HL-60/S4 treated with retinoic acid at 250 ng/mL for 4 days and 3 days (cell line): ENCODE results near the gene LRCOL1.
"Not testable (repeated sequence)": the region's sequence is repeated elsewhere in the genome, so short reads cannot be mapped to it uniquely, and the experiment has no call there.

Source experiments
- in situ Hi-C: fragments of 300-500 bp; cut with MboI; formaldehyde crosslinking; loops from 2 replicates; pipeline ENCODE4 v1.7.0; 2022; ENCODE audit warnings: low sequenced_read_pairs

Gene LRCOL1

DNA sequence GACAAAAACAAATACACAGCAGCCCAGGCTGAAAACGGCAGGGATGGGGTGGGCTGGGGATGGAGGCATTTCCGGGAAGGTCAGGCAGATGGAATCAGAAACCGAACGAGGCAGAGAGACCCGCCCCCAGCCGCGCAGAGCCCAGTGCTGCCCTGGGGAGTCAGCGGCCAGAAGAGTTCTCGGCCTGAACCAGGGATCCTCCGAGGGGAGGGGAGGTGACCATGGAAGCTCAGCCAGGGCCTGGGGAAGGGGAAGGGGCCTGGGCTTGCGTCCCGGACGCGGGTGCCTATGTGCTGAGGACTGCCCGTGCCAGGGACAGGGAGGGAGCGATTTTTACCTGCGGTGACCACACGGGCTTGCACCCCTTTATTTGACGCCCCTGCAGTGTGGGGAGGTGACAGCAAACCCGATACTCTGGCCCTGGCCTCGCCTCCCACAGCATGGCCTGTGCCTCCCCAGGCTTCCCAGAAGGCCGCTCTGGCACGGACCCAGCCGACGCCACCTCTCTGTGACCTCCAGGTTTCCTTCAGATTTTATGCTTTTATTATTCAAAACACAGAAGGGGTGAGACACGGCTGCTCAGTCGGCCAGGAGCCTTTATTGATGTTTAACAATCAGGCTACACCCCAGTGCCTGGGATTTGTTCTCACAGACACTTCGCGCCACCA lies 7.7 kb downstream of the LRCOL1 start:
- in situ Hi-C loops = no loop called here

DNA sequence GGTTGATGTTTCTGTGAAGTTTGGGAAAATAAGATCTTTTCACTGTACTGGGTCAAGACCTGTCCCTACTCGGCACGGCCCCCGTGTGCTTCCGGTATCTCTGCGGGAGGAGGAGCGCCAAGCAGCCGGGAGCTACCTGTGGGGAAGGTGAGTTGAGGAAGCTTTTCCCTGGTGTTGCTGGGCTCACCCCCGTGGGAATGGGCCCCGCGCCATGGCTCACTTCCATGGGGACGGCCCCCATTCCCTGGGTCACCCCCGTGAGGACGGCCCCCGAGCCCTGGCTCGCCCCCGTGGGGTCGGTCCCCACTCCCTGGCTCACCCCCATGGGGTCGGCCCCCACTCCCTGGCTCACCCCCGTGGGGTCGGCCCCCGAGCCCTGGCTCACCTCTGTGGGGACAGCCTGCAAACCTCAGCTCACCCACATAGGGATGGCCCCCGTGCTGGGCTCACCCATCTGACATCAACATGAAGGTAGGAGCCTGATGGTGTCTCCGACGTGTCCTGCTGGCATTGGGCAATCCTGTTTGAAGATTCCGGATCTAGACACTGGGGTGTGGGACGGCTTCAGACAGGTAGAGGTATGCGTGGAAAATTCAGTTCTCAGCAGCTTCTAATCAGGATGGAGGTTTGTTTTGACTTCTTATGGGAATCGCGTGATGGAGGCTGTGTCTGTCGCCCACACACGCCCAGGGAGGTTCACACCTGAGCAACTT lies 9.1 kb downstream of the LRCOL1 start:
- in situ Hi-C loops = no loop called here

DNA sequence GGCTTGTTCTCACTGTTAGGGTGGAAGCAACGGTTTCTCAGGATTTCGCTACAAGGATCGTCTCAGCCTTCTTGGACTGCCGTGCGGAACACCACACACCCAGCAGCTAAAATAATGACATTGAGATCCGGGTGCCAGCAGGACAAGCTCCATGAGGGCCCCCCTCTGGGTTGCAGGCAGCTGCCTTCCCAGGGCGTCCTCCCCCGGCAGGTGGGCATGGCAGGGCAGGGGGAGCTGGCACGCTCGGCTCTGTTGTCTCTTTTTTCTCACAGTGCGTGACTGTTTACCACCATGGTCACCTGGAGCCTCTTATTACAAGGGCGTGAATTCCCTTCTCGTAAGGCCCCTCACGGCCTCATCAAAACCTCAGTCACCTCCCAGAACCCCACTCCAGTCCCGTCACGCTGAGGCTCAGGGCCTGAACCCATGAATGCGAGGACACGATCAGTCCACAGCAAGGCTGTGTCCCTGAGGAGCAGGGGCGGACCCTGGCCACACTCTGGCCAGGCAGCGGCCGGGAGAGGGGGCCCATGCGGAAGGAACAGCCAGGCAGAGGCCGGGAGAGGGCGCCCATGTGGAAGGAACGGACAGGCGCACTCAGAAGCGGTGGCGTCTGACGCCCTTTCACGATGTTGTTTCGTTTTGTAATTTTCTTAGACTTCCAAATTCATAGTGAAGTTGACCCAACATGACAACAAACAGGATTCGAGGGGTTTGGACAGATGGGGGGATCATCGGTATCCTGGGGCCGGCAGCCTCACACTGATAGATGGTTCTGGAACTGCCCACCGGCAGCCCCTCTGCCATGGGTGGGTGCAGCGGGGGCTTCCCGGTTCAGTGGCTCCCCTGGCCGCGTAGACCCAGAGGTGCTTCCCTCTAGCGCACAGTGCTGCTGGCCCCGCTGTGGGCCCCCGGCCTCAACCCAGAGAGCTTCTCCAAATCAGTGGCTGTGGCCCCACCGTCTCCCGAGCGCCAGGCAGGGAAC lies 10.0 kb downstream of the LRCOL1 start:
- in situ Hi-C loops = no loop called here

DNA sequence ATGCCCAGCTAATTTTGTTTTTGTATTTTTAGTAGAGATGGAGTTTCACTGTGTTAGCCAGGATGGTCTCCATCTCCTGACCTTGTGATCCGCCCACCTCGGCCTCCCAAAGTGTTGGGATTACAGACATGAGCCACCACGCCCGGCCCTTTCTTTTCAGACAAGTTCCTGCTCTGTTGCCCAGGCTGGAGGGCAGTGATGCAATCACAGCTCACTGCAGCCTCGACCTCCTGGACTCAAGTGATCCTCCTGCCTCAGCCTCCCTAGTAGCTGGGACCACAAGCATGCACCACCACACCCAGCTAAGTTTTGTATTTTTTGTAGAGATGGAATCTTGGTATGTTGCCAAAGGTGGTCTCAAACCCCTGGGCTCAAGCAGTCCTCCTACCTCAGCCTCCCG lies 10.9 kb downstream of the LRCOL1 start:
- in situ Hi-C loops = not testable (repeated sequence)

DNA sequence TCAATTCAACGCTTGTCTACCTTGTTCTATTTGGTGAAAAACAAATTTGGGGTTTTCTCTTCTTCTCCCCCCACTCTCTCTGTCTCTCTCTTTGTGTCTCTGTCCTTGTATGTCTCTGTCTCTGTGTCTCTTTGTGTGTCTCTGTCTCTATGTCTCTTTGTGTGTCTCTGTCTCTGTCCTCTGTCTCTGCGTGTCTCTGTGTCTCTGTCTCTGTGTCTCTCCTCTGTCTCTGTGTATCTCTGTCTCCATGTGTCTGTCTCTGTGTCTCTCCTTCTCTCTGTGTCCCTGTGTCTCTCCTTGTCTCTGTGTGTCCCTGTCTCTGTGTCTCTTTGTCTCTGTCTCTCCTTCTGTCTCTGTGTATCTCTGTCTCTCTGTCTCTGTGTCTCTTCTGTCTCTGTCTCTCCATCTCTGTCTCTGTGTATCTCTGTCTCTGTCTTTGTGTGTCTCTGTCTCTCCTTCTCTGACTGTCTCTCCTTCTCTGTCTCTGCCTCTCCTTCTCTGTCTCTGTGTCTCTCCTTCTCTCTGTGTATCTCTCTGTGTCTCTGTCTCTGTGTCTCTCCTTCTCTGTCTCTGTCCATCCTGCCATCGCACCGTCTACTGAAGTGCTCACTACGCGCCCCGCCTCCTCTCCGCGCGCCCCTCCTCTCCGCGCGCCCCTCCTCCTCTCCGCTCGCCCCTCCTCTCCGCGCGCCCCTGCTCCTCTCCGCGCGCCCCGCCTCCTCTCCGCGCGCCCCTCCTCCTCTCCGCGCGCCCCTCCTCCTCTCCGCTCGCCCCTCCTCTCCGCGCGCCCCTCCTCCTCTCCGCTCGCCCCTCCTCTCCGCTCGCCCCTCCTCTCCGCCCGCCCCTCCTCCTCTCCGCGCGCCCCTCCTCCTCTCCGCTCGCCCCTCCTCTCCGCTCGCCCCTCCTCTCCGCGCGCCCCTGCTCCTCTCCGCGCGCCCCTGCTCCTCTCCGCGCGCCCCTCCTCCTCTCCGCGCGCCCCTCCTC lies 12.8 kb downstream of the LRCOL1 start:
- in situ Hi-C loops = no loop called here

DNA sequence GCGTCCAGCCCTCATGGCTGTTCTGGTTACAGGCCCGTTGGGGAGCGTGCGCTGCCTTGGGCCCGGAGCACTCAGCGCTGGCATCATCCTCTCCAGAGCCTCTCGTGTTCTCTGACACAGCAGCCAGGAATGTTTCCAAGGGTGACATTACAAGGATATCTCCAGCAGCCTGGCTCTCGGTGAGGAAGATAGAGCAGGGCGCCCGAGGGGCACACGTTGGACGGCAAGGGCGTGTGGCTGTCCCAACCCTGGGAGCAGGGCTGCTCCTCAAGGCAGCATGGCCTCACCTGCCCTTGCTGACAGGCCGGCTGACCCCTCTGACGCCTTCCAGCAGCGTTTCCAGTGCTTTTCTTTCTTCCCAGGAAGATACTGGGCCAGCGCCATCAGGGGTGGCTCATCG lies 14.4 kb downstream of the LRCOL1 start:
- in situ Hi-C loops = no loop called here

DNA sequence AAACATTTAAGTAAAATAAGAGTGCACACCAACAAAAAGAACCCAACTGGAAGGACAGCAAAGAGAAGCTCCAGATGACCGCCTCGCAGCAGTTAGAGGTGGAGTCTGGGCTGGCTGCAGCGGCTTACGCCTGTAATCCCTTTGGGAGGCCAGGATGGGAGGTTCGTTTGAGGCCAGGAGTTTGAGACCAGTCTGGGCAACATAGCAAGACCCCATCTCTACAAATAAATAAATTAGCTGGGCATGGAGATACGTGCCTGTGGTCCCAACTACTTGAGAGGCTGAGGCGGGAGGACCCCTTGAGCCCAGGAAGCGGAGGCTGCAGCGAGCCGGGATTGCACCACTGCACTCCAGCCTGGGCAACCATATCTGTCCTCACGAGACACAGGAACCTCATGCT lies 15.2 kb downstream of the LRCOL1 start:
- in situ Hi-C loops = no loop called here

DNA sequence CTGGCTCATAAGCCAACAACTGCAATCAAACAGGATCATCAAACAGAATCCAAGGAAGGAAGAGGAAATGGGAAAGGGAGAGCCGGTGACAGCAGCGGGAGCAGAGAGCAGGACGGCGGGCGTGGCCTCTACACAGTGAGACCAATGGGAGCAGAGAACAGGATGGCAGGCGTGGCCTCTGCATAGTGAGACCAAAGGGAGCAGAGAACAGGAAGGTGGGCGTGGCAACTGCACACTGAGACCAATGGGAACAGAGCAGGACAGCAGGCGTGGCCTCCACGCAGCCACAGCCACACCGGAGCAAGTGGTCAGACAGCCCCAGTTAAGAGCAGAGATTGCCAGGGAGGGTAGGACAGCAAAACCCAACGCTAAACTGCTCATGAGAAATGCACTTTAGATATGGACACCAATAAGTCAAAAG lies 16.4 kb downstream of the LRCOL1 start:
- in situ Hi-C loops = no loop called here

DNA sequence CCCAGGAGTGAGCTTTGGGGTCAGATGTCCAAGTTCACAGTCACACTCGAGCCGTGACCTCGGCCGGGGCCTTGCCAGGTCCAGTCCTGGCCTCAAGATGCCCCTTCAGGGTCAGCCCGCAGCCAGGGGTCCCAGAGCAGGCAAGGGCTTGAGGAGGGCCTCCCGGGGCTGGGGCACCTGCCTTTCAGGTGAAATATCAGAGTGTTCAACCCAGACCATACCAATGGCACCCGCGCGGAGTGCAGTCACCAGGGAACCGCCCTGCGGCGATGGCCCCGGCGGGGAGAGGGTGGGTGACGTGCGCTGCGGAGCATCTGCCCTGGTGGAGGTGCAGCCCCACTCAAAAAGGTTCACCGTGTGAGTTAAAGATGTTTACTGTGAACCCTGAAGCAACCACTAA lies 16.9 kb downstream of the LRCOL1 start:
- in situ Hi-C loops = no loop called here

DNA sequence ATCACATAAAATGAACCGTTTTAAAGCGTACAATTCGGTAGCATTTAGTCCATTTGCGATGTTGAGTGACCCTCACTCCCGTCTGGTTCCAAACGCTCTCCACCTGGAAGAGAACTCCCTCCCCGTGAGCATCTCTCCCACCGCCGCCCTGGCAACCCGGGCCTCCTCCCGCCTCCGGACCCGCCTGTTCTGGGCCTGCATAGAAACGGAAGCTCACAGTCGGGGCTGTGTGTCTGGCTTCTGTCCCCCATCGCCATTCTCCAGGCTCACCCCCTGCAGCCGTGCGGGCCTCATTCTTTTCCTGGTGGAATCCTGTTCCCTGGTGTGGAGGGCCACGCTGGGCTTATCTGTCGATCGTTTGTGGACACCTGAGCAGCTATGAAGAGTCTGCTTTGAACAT lies 17.3 kb downstream of the LRCOL1 start:
- in situ Hi-C loops = no loop called here

DNA sequence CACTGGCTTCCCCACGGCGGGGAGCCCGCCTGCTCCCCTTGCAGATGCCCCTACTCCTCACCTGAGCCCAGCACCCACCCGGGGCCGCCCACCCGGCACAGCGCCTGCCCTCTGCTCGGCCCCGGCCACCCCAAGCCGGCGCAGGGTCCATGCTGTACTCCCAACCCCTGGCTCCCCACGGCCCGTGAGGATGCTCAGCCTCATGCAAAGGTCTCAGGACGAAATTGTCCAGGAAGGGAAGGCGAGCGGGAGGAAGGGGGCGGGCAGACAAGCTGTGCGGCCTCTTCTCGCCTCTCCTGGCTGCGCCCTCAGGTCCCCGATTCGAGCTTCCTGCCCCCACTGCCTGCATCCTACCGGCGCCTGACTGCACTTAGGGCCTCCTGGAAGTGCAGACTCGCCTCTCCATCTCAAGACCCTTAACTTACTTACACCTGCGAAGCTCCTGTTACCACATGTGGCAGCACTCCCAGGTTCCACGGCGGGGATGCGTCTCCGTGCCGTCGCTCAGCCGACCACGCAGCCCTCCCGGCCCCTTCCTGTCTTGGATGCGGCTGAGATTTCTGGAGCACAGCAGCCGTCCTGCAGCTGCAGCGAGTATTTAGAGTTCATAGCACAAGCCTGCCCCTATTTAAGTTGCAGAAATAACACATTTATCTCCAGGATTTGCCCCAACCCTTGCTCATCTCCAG lies 18.0 kb downstream of the LRCOL1 start:
- in situ Hi-C loops = no loop called here

DNA sequence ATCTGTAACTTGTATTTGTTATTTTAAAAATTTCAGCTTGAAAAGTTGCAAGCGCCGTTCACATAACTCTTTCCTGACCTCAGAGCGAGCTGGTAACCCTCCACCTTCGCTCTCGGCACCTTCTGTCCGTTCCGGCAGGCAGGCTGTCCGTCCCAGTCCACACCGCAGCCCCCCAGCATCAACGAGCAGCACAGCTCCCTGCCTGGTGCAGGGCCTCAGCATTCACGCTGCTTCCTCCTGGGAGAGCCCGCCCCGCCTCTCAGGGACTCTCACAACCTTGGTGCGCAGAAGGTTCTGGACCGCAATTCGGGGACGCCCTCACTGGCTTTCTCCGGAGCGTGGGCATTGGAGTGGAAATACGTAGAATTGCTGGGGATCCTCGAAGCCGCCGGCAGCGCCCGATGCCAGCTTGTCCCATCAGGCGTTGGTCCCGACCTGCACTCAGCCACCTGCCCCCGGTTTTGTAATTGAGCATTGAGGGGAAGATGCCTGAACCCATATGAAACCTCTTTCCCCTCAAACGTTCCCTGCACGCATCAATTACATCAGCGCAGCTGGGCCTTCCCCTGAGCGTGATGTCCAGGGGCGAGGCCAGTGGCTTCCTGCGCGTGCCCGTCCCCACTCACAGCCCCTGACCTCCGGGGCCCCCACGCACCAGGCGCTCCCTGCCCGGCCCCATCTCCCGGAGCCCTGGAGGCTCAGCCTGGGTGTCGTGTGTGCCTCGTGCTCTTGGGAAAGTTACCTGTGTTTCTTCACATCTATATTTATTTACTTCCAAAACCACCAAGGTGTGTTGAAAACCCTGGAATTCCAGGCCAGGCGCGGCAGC lies 19.1 kb downstream of the LRCOL1 start:
- in situ Hi-C loops = no loop called here

DNA sequence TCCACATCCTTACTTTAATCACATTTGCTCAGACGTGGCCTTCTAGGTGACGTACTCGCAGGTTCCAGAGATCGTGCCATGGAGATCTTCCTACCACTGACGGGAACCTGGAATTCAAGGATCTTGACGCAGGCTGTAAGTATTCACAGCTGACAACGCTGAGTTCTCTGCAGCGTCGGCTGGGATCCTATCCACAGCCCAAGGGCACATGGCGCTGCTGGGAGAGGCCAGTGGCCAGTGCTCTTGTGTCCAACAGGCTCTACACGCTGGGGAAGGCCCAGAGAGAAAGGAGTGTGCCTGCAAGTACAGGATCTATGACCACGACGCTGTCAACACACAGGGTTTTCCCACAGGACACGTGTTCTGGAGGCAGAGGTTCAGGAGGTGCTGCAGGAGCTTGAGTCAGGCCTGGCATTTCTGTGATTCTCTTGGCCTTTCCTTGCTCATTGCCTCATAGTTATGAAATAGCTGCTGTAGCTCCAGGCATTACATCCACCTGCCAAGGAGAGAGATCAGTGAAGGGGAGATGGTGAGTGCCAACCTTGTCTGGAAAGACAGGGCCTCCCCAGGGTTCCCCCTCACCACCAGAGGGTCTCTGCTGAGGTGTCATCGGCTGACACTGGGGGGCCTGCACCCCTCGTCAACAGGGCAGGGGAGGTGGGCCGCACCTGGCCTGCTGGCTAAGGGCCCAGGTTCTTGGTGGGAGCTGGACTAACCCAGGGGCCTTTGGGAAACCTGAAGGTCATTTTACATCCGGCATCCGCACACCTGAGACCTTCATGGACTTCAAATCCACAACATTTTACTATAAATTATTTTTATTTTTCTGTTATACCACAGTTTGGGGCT lies 21.3 kb downstream of the LRCOL1 start:
- in situ Hi-C loops = no loop called here

DNA sequence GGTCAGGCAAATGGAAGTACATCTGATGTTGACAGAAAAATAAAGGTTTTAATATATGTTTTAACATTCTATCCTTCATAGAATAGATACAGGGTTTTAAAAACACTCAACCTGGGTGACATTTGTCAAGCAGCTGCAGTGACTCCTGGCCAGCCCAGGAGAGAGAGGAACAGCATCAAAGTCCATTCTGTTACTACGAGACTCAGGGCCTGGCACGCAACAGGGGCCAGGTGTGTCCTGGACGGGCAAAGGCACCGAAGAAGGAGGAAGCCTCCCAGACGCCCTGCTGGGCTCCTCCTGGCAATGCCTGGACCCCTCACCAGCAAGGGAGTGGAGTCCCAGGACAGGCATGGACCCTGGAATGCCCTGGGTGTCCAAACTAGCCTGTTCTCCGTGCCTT lies 22.1 kb downstream of the LRCOL1 start:
- in situ Hi-C loops = no loop called here

DNA sequence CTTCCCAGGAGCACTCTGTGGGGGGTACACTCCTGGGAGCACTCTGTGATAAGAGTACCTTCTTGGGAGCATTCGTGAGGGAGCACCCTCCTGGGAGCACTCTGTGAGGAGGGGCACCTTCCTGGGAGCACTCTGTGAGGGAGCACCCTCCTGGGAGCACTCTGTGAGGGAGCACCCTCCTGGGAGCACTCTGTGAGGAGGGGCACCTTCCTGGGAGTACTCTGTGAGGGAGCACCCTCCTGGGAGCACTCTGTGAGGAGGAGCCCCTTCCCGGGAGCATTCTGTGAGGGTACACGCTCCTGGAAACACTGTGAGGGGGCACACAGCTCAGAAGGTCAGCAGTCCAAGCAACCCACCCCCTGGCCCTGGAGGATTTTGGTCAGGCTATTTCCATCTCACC lies 22.6 kb downstream of the LRCOL1 start:
- in situ Hi-C loops = no loop called here

DNA sequence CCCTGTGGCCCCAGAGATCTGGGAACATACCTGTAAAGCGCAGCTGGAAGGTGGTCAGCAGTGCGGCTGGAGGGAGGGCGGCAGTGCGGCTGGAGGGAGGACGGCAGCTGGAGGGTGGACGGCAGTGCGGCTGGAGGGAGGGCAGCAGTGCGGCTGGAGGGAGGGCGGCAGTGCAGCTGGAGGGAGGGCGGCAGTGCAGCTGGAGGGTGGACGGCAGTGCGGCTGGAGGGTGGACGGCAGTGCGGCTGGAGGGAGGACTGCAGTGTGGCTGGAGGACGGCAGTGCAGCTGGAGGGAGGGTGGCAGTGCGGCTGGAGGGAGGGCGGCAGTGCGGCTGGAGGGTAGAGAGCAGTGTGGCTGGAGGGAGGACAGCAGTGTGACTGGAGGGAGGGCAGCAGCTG lies 23.5 kb downstream of the LRCOL1 start:
- in situ Hi-C loops = no loop called here

DNA sequence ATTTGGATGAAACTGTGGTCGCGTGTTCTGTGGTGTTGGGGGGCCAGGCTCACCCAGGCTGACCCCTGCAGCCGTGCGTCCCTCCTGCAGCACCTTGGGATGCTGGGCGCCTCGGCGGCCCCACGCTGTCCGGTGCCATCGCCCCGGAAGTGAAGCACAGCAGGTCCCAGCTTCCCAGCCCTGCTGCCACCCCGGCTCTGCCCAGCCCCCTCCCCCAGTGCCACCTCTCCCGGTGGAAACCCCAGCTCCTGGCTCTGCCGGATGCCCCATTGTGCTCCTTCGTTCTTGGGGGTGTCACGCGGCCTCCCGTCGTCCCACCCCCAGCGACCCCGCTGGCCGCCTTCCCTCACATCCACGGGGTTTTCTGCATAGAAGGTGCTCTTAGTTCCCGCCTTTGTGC lies 25.2 kb downstream of the LRCOL1 start:
- in situ Hi-C loops = no loop called here

DNA sequence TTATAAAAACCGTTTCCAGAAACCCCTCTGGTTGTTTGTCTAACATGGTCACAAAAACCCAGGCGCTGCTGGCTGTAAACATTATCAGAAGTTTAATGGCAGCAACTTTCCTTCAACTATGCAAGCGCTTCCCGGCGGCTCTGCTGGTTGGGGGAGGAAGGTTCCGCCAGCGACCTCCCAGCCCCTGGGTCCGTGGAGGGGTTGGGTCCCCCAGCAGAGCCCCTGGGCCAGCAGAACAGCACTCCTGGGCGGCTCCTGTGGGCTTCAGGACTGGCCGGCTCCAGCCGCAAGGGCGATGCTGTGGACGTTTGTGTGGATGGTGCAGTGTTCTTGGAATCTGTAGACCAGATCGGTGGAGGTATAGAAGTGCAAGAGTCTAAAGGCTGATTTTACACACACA lies 26.0 kb downstream of the LRCOL1 start:
- in situ Hi-C loops = no loop called here
